NCI-H1105 treated with DMSO at 0.1 percent for 48 hours (cell line): ENCODE data around the gene SMAD9.
A peak's percentile ranks its signal among the peaks of the same experiment; 100 is the strongest.

Source experiments
- DNase-seq: peaks from one replicate; lab custom pipeline; 2025; lab: John Stamatoyannopoulos, UW

Gene SMAD9

GRCh38 chr13:36865265-36865664 is 54.8 kb downstream of the SMAD9 start:
- no peak for DNase-seq

- DNase-seq = no peak
Measured at GRCh38 chr13:36862722-36863121, 57.3 kb downstream of the SMAD9 start.

GRCh38 chr13:36862002-36862685 is 57.9 kb downstream of the SMAD9 start:
- no peak for DNase-seq

- no peak for DNase-seq
Measured at GRCh38 chr13:36859259-36859658, 60.8 kb downstream of the SMAD9 start.

- DNase-seq = peak; percentile 62
Measured at GRCh38 chr13:36858290-36858689, 61.7 kb downstream of the SMAD9 start.

GRCh38 chr13:36857253-36857652 is 62.8 kb downstream of the SMAD9 start:
- DNase-seq = no peak

- no peak for DNase-seq
Measured at GRCh38 chr13:36850790-36851438, 69.1 kb downstream of the SMAD9 start.

- no peak for DNase-seq
Measured at GRCh38 chr13:36848199-36848982, 71.6 kb downstream of the SMAD9 start.

GRCh38 chr13:36847606-36848005 is 72.4 kb downstream of the SMAD9 start:
- no peak for DNase-seq

GRCh38 chr13:36841391-36841790 is 78.6 kb downstream of the SMAD9 start:
- peak; percentile 7 for DNase-seq

GRCh38 chr13:36840718-36841250 is 79.3 kb downstream of the SMAD9 start:
- DNase-seq = no peak

- DNase-seq = peak; percentile 55
Measured at GRCh38 chr13:36839981-36840380, 80.1 kb downstream of the SMAD9 start.

GRCh38 chr13:36839281-36839680 is 80.8 kb downstream of the SMAD9 start:
- no peak for DNase-seq

- DNase-seq = no peak
Measured at GRCh38 chr13:36837354-36838092, 82.5 kb downstream of the SMAD9 start.

GRCh38 chr13:36834299-36834698 is 85.7 kb downstream of the SMAD9 start:
- DNase-seq = no peak

GRCh38 chr13:36831291-36831690 is 88.7 kb downstream of the SMAD9 start:
- no peak for DNase-seq

- DNase-seq = no peak
Measured at GRCh38 chr13:36829753-36830152, 90.3 kb downstream of the SMAD9 start.

GRCh38 chr13:36822785-36823184 is 97.3 kb downstream of the SMAD9 start:
- no peak for DNase-seq

GRCh38 chr13:36820222-36820621 is 99.8 kb downstream of the SMAD9 start:
- no peak for DNase-seq

GRCh38 chr13:36819739-36820090 is 100.3 kb downstream of the SMAD9 start:
- peak; percentile 14 for DNase-seq

- peak; percentile 78 for DNase-seq
Measured at GRCh38 chr13:36818804-36819738, 101.0 kb downstream of the SMAD9 start, which contains the start of gene RFXAP. Gene RFXAP (plus strand): TSS chr13:36819222. CDS start chr13:36819358, 136 bp downstream.
